Fibroblast of the conjunctiva (primary cell): ENCODE data around the gene PEX14.

Experiments
- DNase-seq: peaks from one replicate; pipeline ENCODE4 v3.0.0-alpha.2; 2010; ENCODE audit warnings: low read depth

The PEX14 gene

DNA sequence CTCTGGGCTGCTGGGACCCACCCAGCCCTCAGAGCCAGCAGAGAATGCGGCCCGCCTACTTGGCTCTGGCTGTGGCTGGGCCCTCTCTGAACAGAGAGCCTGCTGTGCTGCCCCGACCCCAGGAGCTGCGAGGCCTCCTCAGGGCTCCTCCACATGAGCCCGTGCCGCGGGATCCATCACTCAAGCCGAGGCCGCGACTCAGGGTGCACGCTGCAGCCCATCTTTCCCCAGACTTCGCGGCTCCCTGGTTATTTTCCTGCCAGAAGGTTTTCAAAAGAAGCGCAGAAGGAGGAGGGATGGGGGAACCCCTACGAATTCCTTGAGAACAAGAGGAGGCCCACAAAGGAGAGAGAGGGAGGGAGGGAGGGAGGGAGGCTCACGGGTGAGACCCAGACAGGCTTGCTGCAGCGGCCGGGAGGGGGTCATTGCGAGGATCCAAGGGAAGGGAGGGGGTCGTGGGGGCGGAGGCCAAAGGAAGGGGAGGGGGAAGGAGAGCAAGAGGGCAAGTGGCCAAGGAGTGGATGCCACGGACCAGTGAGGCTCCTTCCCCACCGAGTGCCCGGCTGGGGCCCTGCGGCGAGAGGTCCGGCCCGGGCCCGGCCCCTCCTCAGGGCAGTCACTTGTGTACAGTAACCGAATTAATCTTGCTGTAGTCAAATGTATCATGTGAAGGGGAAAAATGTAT, 174.9 kb downstream of the PEX14 start:
- no peak for DNase-seq

- DNase-seq = no peak
Measured at GRCh38 chr1:10650556-10651388, 176.0 kb downstream of the PEX14 start.

DNA sequence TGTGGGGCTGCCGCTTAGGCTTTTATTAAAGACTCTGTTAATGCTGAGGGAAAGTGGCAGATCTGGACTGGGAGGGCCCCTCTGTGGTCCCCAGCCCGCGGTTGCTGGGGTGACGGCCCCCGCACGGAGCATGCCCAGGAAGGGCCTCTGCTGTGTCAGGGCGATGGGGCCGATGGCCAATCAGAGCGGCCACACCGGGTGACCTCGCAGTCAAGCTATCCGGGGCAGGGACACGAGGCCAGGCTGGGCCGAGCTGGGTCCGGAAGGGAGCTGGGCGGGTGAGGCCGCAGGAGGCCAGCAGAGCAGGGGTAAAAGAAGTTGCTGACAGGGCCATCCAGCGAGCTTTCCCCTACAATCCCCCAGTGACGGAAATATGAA, 176.6 kb downstream of the PEX14 start:
- no peak for DNase-seq

DNA sequence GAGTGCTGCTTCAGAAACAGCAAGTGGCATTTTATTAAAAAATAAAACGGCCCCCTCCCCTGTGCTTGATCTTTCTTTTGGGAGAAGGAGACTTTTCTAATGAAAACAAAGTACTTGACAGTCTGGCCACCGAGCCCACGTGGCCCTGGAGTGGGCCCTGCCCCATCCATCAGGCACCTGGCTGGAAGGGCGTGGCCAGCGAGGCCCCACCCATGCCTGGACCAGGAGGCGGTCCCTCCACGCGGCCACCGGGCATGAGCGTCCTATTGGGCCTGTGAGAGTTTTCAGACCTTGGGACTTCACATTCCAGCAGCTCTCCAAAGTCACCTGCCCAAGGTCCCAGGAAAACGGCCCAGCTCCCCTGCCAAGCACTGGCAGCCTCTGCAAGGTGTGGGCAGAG, 177.0 kb downstream of the PEX14 start:
- DNase-seq = no peak

DNA sequence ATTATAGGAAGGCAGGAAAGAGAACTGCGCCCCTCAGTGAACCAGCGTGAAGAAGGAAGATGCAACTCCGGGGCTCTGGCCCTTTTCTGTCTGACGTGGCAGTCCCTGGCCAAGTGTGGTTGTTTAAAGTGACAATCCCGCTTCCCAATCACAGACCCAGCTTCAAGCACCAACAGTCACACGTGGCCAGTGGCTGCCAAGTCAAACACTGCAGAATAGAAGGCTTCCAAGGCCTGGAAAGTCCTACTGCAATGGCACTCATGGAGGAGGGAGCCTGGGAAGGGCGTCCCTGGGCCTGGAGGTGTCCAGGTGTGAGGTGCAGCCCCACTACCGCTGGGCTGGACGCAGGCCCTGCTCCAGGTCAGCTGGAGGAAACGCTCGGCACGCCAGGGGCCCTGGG, 177.9 kb downstream of the PEX14 start:
- no peak for DNase-seq

DNA sequence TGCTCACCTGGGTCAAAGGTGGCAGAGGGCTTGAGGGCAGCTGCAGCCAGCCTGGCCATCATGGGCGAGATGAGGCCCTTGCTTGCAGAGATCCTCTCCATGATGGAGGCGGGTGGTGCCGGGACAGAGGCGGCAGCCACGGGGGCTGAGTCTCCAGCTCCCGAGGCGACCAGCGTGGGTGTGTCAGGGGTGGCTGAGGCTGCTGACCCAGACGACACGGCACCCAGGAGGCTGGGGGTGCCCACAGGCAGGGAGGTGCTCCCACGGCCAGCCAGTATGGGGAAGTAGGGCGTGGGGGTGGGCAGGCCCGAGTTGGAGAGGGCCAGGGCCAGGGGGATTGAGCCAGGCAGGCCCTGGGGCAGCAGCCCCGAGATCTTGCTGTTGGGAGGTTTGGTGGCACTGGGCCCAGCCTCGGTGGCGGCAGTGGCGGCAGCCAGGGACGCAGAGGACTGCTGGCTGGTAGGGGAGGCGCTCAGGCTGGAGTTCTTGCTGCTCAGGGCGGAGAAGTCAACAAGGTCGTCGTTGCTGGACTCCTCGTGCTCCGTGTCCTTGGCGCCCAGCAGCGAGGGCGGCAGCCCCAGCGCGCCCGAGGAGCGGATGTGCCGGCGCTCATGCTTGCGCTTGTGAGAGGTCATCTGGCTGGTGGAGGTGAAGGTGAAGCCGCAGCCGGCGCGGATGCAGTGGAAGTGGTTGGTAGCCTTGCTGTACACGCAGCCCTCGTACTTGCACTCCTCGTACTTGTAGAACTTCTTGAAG, 178.8 kb downstream of the PEX14 start:
- no peak for DNase-seq

- DNase-seq = no peak
Measured at GRCh38 chr1:10655002-10655401, 180.3 kb downstream of the PEX14 start.

GRCh38 chr1:10656431-10656830, 181.7 kb downstream of the PEX14 start:
- DNase-seq = no peak

DNA sequence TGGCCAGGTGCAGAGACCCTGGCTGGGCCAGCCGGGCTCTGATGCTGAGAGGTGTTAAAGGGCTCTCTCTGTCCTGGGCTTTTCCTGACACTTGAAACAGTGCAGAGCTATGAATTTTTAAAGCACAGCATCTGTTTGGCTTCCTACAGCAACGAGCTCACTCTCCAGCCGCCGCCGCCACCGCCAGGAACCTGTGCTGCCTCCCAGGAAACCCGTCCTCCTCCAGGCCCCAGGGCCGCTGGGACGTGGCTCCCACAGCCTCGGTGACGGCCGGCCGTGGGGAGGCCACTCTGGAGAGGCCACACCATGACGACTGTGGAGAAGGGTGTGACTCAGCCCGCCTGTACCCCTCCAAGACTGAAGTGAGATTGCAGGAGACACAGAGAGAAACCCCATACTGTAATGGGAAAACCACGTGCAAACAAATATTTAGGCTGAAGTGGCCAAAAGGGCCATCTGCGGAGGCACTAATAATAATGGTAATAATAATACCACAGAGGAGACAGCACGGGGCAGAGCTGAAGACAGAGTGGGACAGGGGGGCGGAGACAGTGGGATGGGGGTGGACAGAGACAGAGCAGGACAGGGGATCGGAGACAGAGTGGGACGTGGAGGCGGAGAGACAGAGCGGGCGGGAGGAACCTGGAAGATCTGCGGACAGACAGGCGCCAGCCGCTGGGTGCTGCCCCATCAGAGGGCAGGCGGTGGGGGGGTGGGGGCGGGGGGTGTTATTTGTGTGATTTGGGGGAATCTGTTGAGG, 182.5 kb downstream of the PEX14 start:
- DNase-seq = no peak

GRCh38 chr1:10658396-10659066, 183.8 kb downstream of the PEX14 start:
- no peak for DNase-seq

DNA sequence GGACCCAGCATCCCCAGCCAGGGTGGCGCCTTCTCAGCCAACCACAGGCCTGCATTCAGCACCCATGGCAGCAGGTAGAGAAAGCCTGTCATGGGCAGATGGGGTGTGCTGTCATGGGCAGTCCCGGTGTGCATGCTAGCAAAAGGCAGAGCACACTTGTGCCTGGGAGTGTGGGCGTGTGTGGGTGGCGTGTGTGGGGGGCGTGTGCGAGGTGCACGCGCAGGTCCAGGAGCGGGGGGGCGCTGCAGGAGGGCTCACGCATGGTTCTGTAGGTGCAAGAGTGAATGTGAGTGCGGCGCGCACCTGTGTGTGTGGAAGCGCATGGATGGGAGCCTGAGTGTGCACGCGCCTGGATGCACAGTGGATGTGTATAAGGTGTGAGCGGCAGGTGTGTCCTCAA, 184.5 kb downstream of the PEX14 start:
- no peak for DNase-seq

GRCh38 chr1:10659646-10660540, 185.1 kb downstream of the PEX14 start:
- DNase-seq = no peak

GRCh38 chr1:10661453-10661852, 186.7 kb downstream of the PEX14 start:
- no peak for DNase-seq

DNA sequence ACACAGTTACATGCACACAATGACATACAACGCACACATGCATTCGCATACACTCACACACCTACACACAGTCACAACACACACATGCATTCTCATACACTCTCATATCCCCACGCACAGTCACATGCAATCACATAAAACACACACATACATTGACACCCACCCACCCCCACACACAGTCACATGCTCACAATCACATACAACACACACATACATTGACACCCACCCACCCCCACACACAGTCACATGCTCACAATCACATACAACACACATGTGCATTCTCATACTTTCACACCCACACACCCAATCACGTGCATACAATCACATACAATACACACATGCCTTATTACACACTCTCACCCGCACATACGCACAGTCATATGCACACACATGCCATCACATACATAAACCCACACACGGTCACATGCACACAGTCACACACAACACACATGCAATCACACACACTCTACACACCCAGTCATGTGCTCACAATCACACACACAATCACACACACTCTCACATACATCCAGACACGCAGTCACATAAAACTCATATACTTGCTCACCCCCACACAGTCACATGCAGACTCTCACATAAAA, 187.4 kb downstream of the PEX14 start:
- no peak for DNase-seq

DNA sequence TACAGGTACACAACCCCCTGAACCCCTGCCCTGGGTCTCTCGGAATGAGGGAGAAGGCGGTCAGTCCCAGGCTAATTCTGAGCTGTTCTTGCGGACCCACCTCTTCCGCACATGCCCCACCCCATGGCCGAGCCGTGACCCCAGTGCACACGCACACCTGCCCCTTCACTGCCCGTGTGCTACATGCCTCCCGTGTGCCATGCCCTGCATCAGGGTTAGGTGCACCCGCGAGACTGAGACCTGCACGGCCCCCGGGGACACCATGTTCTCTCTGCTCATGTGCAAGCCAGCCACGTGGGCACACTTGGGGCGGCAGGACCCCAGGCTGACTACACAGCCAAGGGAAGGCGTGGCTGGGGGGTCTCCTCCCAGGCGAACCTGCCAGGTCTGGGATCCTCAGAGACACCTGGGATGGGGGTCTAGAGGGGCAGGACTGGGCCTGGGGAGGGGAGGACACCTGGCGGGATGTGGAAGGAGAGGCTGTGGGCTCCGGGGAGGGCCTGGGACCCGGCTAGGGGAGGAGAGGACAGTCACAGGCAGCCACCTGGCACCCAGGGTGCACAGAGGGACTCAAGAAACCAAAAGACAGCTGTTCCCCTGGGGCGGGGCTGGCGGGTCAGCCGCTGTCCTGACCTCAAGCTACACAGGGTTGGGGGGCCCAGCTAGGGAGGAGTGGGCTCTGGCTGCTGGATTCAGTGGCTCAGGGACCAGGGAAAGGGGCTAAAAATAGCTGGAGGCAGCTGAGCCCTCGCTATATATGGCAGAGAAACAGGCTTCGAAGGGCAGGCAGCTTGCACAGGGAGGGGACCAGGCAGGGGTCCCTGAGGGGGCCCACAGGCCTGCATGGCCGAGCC, 188.3 kb downstream of the PEX14 start:
- no peak for DNase-seq

- no peak for DNase-seq
Measured at GRCh38 chr1:10663678-10664035, 188.9 kb downstream of the PEX14 start.

- no peak for DNase-seq
Measured at GRCh38 chr1:10664251-10664650, 189.5 kb downstream of the PEX14 start.

- DNase-seq = no peak
Measured at GRCh38 chr1:10665226-10665625, 190.5 kb downstream of the PEX14 start.
